PFSK-1 (cell line): ENCODE results near the gene CCDC191.

Source experiments
- FOXP2 ChIP-seq: optimal IDR thresholded peaks from 2 replicates; pipeline ENCODE3; 2011; ENCODE audit warnings: borderline replicate concordance, control low read depth, inconsistent platforms; ENCODE audit not compliant: insufficient read depth; ENCODE audit errors: extremely low read length, extremely low read depth
- POLR2AphosphoS5 ChIP-seq: IDR thresholded peaks from 2 replicates; pipeline ENCODE4 v1.6.1; 2012; ENCODE audit warnings: low read depth, mild to moderate bottlenecking, control low read depth, low read length, moderate library complexity
- SIN3A ChIP-seq: IDR thresholded peaks from 2 replicates; pipeline ENCODE4 v1.6.1; 2012; ENCODE audit warnings: mild to moderate bottlenecking, low read length, moderate library complexity, borderline replicate concordance; ENCODE audit not compliant: insufficient read depth
- TAF1 ChIP-seq: IDR thresholded peaks from 2 replicates; pipeline ENCODE4 v1.6.1; 2012; ENCODE audit warnings: low read length, control low read depth, borderline replicate concordance; ENCODE audit not compliant: insufficient read depth
- TF ChIP-seq, protein P1 (sequence below), 2 experiments: IDR thresholded peaks; 2 replicates each; pipeline versions ENCODE4 v1.6.1 to v1.8.0; 2011 to 2012; ENCODE audit warnings: low read depth in 2 of 2, low read length in 2 of 2, control low read depth in 1 of 2, inconsistent platforms in 1 of 2, mild to moderate bottlenecking in 1 of 2, moderate library complexity in 1 of 2; ENCODE audit not compliant: insufficient read depth in 1 of 2

The CCDC191 gene

DNA sequence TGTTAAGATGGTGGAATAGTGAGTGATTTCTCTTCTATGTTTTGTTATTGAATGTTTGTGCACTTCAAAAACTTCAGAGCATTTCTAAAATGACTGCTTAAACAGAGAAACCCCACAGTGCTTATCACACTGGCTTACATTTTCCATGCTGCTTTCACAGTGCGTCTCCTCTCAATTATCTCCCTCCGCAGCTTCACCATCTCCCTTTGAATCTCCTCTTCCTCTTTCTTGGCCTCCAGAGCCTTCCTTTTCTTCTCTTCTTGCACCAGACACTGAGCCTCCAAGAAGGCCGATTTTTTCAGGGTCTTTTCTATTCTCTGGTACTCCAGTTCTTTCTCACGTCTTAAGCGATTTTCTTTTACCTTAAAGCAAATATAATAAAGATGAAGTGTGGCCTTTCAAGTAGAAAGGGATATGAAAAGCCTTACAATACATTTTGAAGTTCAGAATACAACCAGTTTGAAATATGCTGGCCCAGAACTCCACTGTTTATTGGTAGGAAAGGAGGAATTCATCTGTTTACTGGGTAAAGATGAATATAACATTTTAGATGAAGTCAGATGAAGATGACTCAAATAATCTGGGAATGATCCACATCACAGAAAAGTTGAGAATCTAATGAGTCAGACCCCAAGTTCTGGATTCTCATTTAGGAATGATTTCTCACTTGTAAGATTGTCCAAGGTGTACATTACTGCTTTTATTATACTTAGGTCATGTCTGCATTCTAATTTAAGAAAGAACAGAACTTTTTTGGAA lies 21.4 kb downstream of the CCDC191 start:
- no peak for TF ChIP-seq FOXP2
- TF ChIP-seq, protein P1, sequence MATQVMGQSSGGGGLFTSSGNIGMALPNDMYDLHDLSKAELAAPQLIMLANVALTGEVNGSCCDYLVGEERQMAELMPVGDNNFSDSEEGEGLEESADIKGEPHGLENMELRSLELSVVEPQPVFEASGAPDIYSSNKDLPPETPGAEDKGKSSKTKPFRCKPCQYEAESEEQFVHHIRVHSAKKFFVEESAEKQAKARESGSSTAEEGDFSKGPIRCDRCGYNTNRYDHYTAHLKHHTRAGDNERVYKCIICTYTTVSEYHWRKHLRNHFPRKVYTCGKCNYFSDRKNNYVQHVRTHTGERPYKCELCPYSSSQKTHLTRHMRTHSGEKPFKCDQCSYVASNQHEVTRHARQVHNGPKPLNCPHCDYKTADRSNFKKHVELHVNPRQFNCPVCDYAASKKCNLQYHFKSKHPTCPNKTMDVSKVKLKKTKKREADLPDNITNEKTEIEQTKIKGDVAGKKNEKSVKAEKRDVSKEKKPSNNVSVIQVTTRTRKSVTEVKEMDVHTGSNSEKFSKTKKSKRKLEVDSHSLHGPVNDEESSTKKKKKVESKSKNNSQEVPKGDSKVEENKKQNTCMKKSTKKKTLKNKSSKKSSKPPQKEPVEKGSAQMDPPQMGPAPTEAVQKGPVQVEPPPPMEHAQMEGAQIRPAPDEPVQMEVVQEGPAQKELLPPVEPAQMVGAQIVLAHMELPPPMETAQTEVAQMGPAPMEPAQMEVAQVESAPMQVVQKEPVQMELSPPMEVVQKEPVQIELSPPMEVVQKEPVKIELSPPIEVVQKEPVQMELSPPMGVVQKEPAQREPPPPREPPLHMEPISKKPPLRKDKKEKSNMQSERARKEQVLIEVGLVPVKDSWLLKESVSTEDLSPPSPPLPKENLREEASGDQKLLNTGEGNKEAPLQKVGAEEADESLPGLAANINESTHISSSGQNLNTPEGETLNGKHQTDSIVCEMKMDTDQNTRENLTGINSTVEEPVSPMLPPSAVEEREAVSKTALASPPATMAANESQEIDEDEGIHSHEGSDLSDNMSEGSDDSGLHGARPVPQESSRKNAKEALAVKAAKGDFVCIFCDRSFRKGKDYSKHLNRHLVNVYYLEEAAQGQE (IDR thresholded peaks at IDR 0.05; ENCODE audit: insufficient read depth in 1 of 2, low read depth in 2 of 2, low read length in 2 of 2): no peak
- no peak for TF ChIP-seq TAF1
- TF ChIP-seq SIN3A: no peak
- TF ChIP-seq POLR2AphosphoS5: no peak

DNA sequence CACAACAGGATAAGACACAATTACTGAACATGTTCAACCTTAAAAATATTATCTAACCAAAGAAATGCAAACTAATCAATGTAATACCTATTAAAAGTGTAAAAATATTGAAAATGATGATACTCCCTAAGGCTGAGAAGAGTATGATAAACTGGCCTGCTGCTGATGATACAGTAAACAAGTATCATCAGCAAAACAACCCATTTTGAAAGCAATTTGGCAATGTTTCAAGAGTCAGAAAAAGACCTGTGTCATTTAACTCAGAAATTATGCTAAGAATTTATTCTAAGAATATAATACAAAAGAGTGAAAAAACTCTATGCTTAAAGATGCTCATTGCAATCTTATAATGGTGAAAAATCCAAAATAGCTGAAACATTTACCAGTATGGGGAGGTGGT lies 22.1 kb downstream of the CCDC191 start:
- TF ChIP-seq, protein P1 (IDR thresholded peaks at IDR 0.05; ENCODE audit: insufficient read depth in 1 of 2, low read depth in 2 of 2, low read length in 2 of 2): no peak
- TF ChIP-seq FOXP2 (no peak), POLR2AphosphoS5 (no peak)

DNA sequence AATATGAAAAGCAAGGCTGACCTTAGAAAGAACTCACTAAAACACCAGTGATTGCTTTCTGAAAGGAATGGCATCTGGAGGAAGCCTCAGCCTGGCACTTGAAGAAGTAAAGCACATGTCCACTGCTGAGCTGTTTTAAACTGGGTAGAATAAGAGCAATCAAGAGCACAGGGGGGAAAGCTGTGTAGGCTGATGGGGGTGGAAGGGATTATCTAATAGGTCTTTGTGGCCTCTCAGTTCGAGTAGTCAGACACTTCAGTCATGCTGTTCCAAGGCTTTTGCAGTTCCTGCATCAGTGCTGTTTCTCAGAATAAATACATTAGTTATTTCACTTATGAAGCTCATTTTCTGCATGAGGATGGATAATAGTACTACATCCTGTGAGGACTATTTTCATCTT lies 22.6 kb downstream of the CCDC191 start:
- TF ChIP-seq FOXP2 (no peak), SIN3A (no peak), TAF1 (no peak), POLR2AphosphoS5 (no peak)
- TF ChIP-seq, protein P1 (IDR thresholded peaks at IDR 0.05; ENCODE audit: insufficient read depth in 1 of 2, low read depth in 2 of 2, low read length in 2 of 2): no peak

DNA sequence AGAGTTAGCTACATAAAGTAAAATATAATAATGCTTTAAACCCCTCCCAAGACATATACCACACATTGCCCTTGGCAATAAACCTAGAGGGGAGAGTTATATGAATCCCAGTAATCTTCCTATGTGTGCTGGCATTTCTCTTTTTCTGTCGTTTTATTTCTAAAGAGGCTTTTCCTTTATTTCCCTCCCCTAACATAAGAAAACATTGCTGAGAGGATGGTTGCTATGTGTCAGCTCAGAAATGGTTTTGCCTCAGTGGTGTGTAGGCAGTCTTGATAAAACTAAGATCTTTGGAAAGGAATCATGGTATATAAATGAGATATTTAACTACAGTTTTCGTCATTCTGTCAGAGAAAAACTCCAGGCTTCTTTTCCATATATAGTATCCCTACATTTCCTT lies 30.0 kb downstream of the CCDC191 start:
- TF ChIP-seq, protein P1 (IDR thresholded peaks at IDR 0.05; ENCODE audit: insufficient read depth in 1 of 2, low read depth in 2 of 2, low read length in 2 of 2): no peak
- TF ChIP-seq FOXP2 (no peak), POLR2AphosphoS5 (no peak), SIN3A (no peak), TAF1 (no peak)

DNA sequence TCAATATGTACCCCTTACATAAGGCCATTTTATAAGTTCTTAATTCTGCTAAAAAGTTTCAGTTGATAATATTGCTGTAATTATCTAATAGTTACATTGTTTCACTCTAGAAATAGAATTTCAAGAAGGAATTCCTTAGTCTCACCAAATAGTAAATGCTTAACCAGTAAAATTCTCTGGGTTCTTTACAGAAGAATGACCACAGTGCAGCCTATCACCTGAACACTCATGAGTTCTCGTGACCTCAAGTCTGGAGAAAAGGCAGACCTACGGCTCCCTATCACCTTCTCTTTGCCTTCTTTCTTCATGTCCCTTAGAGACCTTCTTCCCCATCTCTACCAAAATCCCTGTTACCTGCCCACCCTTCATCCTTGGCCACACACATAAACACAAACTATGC lies 30.9 kb downstream of the CCDC191 start:
- TF ChIP-seq POLR2AphosphoS5 (no peak), TAF1 (no peak), FOXP2 (no peak), SIN3A (no peak)
- TF ChIP-seq, protein P1 (IDR thresholded peaks at IDR 0.05; ENCODE audit: insufficient read depth in 1 of 2, low read depth in 2 of 2, low read length in 2 of 2): no peak
